ENCODE data around the gene CTSD.

CTSD gene

DNA sequence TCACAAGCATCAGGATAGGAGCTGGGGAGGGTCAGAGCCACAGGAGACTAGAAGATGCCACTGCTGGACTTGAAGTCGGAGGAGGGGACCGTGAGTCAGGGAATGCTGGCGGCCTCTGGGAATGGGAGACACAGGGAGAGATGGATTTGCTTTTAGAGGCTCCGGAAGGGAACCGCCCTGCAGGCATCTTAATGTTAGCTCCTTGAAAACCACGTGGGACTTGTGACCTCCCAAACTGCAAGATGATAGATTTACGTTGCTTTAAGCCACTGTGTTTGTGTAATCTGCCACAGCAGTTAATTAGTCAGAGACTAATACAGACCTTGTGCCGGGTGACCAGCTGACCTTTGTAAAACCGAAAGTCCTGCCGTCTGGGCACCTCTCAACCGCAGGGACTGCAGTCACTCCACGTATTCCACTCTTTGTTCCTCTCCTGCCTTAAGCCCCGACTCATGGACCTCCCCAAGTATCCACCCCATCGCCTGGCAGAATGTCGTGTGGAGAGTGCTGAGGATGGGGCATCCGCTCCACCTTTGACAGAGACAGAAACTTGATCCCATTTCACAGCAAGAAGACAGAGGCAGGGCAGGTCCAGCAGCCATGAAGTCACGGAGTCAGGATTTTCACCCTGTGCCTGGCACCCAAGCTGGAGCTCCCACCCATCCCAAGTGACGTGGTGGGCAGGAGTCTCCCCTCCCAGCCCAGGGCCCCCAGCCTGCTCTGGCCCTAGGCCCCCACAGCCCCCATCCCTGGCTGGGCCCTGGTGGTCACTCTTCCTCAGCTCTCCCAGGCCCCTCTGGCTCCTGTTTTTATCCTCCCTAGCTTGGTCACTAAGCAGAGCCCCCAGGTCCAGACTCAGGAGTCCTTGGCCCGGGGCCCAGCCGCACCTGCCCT, 19.4 kb upstream of the CTSD start:
- no peak for DNase-seq (ENCODE audit: low read depth in 2 of 2)

DNA sequence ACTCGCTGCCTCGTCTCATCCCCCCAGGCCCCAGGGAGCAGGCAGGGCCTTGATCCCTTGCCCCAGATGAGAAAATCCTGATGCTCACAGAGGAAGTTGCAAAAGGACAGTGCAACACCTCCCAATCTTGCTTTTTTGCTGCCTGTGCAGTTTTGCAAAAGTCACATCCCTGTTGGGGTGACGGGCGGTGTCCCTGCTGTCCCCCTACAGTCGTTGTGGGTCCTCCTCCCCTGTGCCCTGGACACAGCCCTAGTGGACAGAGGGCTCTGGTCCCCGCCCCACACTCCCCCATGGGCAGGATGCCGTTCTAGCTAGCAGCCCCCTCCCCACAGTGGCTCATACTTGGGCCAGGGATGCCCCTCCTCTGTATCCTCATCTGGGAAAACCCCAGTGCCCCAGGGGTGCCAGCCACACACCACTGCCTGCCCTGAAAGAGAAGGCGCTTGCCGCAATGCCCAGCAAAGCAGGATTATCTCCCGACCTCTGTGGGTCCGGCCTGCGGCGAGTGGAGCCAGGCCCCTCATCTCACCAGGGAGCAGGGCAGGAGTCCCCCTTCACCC, 18.4 kb upstream of the CTSD start:
- DNase-seq (ENCODE audit: low read depth in 2 of 2), result no peak

DNA sequence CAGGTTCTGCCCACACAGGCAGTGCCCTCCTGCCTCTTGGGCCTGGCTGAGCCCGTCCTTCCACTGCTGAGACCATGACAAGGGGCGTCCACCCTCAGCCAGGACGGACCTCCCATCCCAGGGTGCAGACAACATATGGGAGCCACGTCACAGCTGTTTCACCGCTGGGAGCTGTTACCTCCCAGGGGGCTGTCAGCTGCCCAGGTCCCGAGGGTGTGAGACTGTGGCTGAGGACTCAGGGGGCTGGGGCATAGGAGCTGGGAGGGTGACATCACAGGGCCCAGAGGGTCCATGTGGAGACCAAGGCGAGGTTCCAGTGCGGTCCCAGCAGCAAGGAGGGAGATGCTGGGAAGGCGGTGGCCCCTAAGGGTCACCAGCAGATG, 17.9 kb upstream of the CTSD start:
- no peak for DNase-seq (ENCODE audit: low read depth in 2 of 2)

DNA sequence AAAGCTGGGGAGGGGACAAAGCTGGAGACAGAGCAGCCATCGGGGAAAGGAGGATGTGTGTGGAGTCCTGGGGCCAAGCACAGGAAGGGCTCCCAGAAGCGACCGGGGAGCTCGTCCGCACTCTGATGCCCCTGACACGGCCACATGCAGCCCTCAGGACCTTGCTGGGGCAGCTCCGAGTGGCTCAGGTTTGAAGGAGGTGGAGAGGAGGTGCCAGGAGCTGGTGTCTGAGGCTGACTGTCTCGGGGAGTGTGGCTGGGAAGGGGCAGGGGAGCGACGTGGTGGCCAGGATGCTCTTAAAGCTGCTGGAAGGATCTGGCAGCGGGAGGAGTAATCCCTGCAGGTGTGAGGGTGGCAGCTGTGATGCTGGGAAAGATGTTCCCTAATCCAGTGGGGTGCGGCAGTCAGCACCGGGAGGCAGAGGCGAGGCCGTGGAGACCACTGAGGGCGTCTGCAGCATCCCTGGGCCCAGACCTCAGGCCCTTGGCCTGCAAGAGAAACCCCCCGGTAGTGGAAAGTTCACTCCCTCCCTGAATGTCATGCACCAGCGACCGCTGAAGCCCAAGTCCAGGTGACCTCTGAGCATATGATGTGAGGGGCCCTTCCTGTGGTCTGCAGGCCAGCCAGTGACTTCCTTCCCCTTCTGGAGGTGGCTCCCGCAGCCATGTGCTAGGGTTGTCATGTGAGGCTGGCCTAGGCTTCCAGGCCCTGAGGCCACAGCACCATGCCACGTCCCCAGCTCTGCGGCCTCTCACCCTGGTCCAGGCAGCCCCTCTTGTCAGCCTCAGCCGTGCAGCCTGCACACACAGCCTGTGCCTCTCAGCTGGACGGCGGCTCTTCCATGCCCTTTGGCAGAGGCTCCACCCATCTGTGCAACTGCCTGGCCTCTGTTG, 17.2 kb upstream of the CTSD start:
- no peak for DNase-seq (ENCODE audit: low read depth in 2 of 2)

DNA sequence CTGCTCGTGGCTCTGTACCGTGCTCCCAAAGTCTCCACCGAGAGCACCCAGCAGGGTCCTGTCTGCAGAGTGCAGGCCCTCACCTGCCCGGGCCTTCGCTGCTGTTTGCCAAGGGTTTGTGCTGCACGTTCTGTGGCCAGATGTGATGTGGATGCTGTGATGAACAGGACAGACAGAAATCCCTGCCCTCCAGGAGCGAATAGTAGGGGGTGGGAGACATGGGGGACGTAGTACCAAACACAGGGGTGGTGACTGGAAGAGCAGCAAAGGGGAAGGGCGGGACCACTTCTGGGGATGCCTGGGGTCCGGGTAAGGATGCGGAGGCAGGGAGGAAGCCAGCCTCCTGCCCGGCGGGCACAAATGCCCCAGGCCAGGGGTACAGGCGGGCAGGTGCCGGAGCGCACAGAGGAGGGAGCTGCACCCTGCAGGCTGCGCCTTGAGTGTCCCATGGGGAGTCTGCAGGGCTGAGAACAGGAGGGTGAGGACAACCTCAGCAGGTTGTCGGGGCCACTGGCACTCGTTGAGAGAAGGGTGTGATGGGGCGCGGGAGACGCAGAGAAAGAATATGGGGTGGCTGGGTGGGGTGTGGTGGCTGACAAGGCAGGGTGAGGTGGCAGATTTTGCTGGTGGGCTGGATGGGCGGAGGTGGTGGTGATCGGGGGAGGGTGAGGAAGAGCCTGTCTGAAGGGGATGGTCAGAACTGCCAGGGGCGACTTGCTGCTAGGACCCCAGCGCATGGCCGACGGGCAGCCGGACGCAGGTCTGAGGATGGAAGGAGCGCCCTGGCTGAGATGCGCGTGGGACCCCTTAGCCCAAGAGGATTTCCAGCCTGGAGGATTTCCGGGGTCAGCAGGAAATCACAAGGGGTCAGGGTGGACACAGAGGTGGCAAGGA, 16.3 kb upstream of the CTSD start:
- DNase-seq (ENCODE audit: low read depth in 2 of 2), result no peak

DNA sequence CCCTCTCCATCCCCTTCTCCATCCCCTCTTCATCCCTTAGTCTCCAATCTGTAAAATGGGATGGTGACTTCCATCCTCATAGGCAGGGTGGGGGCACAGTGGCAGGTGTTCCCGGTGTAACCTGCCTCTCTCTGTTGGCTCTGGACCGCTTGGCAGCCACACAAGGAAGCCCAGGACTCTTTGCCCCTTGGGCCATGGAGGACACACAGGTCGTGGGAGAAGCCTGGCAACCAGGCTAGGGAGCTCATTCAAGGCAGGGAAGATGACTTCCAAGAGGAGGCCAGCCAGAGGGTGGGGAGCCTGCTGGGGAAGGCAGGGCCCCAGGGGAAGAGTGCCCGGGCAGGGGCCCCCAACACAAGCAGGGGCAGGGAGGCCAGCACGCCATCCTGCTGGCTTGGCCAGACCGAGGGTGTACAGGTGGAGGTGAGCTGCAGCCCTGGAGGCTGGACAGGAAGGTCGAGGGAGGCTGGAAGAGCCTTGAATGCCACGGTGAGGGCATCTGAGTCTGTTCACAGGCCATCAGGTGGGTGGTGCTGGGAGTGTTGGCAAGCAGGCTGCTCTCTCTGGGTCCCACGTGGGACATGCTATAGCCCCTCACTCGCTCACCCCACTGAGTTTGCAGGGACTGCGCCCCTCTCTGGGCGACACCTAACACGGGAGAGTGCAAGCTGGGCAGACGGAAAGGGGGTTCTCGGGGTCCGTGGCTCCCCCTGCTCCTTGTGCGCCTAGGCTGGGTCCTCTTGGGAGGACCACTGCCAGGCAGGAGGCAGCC, 15.5 kb upstream of the CTSD start:
- DNase-seq (ENCODE audit: low read depth in 2 of 2), result no peak

DNA sequence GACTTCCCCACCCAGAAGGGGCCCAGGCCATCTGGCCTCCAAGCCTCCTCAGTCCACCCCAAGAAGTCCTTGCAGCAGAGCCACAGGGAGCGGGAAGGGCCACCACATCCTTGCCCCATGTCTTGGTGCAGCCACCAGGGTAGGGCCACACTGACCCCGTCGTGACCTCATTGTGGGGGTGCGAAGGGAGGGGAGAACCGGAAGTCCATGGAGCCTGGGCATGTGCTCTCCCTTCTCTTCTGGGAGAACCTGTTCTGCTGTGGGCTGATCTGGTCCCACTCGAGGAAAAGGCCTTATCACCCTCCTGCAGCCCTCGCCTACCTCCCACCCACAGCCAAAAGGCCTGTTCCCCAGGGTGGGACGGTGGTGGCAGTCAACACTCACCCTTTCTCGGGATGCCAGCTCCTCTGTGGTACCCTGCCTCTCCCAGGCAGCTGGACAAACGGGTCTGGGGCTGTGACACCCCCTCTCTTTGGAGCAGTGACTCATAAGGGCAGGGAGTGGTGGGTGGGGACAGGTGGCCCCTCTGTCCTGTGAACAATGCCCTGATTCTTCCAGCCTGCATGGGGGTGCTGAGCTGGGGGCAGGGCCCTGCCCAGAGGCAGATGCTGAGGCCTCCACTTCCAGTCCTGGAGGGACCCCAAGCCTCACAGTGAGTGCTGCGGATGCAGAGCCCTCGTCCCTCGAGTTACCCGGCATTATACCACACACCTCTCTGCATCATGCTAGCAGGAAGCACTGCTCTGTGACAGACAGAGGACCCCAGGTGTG, 14.6 kb upstream of the CTSD start:
- DNase-seq (ENCODE audit: low read depth in 2 of 2), result no peak

DNA sequence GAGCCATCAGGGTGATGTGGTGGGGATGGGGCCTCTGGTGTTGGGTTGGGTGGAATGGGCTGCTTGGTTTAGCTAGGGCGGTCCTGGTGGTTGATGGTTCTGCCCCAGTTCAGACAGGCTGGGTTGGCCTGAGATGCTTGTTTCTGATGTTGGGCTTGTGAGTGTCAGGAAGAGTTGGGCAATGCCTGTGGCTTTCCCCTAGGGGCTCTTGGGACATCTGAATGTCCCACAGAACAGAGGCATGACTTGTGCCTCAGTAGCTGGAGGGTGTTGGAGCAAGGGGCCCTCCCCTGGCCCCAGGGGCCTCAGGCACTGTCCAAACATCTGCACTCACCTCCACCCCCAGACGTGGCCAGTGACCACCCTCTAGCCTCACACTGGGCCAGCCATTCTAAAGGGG, 14.0 kb upstream of the CTSD start:
- no peak for DNase-seq (ENCODE audit: low read depth in 2 of 2)

DNA sequence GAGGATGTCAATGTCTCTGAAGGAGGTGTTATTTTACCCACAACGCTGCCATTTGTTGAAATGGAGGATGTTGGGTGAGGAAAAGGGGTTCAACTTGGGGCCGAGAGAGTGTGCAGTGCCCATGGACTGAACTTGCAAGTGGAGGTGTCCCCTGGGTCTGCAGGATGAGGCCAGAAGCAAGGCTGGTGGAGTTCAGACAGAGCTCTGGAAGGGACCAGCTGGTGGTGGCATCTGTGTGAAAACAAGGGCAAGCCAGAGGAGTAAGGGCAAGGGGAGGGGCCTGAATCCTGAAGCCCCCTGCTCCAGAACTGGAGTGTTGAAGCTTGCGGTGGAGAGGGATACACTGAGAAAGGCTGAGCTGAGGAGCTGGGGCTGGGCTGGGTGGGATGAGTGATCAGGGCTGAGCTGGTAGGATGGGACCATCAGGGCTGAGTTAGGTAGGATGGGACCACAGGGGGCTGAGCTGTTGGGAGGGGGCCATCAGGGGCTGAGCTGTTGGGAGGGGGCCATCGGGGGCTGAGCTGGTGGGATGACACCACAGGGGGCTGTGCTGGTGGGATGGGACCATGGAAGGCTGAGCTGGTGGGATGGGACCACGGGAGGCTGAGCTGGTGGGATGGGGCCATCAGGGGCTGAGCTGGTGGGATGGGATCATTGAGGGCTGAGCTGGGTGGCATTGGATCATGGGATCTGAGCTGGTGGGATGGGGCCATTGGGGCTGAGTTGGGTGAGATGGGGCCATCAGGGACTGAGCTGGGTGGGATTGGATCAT, 13.4 kb upstream of the CTSD start:
- DNase-seq (ENCODE audit: low read depth in 2 of 2), result no peak

DNA sequence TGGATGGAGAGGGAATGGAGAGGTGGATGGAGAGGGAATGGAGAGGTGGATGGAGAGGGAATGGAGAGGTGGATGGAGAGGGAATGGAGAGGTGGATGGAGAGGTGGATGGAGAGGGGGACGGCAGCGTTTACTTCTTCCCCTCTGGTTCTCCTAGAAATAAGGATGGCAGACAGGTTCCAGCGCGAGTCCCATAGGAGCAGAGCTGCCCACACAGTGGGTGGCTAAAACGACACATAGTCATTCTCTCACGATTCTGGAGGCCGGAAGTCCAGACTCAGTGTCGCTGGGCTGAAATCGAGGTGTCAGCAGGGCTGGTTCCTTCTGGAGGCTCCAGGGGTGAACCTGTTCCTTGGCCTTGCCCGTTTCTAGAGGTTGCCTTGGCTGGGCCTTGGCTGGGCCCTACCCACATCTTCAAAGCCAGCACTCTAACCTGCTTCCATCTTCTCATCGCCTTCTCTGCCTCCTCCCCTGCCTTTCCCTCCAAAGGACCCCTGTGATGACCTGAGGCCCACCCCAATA, 12.7 kb upstream of the CTSD start:
- no peak for DNase-seq (ENCODE audit: low read depth in 2 of 2)

DNA sequence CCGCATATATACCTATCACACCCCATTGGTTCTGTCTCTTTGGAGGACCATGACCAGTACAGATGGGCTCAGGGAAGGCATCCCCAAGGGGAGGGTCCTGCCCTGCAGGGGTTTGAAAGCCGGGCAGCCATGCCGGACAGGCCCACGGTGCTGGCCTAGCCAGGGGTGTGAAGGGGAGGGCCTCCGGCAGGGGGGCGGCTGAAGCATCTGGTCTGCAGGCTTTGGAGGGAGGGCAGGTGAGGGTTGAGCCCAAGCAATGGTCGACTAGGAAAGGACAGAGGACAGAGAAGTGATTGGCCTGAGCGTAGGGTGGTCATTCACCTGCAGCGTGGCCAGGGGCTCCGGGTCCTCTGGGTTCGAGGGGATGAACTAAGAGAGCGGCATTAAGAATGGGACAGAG, 11.2 kb upstream of the CTSD start:
- DNase-seq (ENCODE audit: low read depth in 2 of 2), result no peak

DNA sequence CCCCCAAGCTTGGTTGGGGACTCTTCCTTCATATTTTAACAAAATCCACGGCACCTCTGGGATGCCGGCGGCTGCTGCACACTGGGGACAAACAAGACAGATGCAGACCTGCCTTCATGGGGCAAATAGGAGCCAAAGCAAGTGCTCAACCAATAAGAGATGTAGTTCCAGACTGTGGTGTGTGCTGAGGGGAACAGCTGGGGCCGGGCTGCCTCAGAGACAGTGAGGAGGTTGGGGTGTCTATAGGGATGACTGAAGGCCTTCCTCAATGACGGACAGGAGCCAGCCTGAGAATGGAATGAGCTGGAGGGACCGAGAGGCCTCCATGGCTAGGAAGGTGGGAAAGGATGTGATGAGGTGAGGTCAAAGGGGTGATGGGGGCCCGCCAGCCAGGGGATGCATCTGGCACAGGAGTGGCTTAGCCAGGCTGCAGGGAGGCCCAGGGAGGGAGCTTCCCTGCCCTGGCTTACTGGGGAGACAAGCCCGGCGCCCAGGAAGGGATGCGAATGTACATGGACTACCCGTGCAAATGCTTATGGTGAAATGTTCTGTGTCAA, 10.3 kb upstream of the CTSD start:
- DNase-seq (ENCODE audit: low read depth in 2 of 2), result no peak

DNA sequence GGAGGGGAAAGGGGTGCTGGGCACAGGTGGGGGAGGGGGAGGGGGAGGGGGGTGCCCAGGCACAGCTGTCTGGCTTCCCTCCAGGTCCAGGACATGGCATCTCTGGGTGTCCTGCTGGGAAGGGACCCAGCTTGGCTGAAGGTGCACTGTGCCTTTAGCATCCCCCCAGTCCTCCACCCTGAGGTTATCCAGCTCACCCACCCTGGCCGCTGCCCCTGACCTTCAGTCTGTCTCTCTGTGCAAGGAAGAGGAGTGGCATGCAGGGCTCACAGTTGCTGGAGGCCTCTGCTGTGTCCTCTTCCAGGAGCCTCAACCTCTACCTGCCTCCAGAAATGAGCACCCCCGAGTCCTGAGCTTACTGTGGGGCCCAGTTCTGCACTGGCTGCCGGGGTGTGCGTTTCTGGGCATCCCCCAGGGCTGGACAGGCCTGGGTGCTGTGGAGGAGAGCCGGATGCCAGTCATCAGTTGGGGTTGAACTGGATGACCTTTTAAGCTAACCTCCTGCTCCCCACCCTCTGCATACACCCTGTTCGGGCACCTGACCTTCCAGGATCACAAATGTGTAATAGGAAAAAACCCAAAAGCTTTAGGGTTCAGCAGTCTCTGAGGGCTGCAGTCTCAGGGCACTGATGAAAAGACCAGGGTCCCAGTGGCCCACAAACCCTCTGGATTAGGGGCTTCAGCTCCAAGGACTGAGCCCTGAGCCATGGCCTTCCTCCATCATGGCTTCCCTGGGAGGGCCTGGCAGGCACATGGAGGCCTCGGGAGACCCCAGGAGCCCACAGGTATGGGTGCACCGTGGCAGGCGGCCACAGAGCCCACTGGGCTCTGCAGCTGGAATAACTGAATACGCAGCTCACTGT, 9.6 kb upstream of the CTSD start:
- no peak for DNase-seq (ENCODE audit: low read depth in 2 of 2)

DNA sequence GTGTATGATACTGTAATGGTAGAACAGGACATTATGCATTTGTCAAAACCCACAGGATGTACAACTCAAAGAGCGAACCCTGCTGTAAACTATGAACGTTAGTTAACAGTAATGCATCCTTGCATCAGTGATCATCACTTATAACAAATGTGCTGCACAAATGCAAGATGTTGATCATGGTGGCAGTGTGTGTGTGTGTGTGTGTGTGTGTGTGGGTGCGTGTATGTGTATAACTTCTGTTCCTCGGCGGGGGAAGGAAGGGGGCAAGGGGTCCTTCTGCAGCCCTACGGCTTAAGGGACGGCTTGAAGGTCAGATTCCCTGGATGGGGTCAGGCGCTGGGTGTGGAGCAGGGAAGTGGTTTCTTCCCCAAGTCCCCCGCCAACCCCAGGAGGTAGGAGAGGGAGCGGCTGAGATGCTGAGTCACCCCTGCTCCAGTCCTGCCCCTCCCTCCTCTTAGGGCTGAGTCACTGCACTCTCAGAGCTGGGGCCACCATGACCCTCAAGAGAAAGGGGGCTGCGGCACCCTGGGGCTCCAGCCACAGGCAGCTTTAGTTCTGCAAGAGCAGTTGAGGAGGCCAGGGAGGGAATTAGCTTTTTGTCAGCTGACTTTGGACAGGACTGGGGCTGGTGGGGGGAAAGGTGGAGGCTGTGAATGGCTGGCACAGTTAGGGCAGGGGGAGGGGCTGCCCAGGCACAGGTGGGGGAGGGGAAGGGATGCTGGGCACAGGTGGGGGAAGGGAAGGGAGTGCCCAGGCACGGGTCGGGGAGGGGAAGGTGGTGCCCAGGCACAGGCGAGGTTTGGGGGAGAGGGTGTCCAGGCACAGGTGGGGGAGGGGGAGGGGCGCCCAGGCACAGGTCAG, 8.8 kb upstream of the CTSD start:
- DNase-seq (ENCODE audit: low read depth in 2 of 2), result peak; percentile 36 to 40

DNA sequence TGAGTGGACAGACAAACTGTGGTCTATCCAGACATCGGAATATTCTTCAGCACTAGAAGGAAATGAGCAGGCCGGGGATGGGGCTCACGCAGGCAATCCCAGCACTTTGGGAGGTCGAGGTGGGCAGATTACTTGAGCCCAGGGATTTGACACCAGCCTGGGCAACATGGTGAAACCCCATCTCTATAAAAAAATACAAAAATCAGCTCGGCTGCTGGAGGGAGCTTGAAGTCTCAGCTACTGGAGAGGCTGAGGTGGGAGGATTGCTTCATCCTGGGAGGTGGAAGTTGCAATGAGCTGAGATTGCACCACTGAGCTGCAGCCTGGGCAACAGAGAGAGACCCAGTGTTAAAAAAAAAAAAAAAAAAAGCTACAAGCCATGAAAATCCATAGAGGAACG, 8.0 kb upstream of the CTSD start:
- DNase-seq (ENCODE audit: low read depth in 2 of 2), result no peak

DNA sequence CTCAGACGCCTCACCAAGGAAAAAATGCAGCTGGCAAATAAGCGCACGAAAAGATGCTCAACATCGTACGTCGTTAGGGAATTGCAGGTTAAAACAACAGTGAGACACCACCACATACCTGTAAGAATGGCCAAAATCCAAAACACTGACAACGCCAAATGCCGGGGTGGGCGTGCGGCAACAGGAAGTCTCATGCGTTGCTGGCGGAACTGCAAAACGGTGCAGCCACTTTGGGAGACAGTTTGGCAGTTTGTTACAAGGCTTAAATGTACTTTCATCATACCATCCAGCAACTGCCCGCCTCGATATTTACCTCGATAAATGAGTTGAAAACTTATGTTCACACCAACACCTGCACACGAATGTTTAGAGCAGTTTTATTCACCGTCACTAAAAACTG, 7.5 kb upstream of the CTSD start:
- no peak for DNase-seq (ENCODE audit: low read depth in 2 of 2)

DNA sequence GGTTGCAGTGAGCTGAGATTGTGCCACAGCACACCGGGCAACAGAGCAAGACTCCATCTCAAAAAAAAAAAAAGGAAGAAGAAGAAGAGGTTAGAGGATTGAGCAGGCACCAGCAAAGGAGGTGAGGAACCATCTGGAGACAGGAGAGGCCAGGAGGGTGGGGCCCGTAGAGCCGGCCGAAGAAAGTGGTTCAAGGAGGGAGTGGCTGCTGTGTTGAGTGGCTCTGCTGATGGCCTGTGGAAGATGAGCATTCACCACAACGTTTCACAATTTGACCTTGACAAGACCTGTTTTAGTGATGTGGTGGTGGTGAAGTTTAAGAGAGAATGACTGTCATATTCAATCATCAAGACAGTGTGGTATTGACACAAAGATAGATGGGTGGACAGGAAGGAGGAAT, 6.8 kb upstream of the CTSD start:
- no peak for DNase-seq (ENCODE audit: low read depth in 2 of 2)

Measured in stimulated activated CD4-positive, alpha-beta T cell treated with anti-CD3 and anti-CD28 coated beads, Interleukin-12 subunit alpha, Interleukin-12 subunit beta, amount 100 ng/mL, for 24 hours (primary cell).